GM19463 (cell line): Measurements from ENCODE around the gene SNX21.

Experiments
- ATAC-seq: cut with Tn5 transposase; IDR thresholded peaks from one replicate; pipeline ENCODE4 v1.9.1; 2021; ENCODE audit warnings: mild to moderate bottlenecking, moderate library complexity; ENCODE audit not compliant: unreplicated experiment

Gene SNX21

GRCh38 chr20:45874576-45874975 is 41.0 kb downstream of the SNX21 start:
- ATAC-seq = no peak

DNA sequence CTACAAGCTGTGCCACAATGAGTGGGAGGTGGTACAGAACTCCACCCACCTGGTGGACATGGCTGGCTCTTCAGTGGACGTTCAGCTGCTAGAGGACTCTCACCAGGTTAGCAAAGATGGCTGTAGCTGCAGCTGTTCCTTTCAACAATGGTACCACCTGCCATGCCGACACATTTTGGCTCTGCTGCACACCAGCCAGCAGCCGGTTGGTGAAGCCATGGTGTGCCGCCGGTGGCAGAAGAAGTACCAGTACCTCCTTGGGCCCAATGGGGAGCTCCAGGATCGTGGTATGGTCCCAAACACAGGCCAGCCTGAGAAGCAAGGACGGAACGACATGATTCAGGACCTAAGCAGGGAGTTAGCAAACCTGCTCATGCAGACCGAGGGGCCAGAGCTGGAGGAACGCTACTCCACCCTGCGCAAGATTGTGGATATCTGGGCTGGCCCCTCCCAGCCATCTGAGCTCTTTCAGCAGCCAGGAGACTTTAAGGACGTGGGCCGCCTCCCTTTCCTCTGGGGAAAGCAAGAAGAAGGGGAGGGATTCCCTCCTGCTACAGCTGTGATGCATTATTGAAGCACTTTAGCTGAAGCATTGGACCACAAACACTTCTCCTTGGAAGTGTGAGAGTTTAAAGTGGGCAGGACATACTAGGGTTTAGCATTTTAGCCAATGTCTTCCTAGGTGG is 44.6 kb downstream of the SNX21 start:
- no peak for ATAC-seq

DNA sequence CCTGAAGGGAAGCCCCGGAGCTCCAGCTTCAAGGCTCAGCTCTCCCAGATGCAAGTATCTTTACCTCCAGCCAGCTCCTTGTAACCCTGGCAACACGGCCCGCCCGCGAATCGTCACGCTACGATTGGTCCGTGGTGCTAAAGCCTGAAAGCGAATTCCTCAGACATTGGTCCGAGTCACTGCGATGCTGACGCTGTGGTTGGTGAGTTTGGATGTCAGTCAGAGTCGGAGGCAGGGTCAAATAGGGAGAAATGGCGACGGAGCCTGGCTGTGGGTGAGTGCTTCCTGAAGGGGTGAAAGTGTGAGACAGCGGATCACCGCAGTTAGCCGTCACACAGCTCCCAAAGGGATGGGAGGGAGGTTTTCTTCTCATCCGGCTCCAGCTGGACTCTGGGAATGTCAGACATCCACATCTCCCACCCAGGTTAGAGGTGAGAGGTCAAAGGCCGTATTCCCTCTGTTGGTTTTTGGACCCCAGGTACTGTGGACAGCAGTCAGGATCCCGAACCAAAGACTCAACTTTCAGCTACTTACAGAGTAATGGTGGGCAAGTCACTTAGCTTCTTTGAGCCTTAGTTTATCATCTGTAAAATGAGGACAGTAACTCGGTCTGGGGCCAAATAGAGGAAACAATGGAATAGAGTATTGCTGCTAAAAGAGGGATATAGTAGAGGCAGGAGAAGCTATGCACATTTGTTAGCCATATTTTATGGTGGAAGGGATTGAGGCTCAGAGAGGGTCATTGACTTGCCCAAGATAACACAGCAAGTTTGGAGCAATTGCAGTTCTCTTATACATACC is 47.6 kb downstream of the SNX21 start, which contains the start of gene ZSWIM1:
Gene ZSWIM1, plus strand, starts transcription at position 240 of the 801 bp plus-strand sequence. CDS start 1,366 bp downstream, outside the sequence.
- peak; percentile 97 for ATAC-seq

DNA sequence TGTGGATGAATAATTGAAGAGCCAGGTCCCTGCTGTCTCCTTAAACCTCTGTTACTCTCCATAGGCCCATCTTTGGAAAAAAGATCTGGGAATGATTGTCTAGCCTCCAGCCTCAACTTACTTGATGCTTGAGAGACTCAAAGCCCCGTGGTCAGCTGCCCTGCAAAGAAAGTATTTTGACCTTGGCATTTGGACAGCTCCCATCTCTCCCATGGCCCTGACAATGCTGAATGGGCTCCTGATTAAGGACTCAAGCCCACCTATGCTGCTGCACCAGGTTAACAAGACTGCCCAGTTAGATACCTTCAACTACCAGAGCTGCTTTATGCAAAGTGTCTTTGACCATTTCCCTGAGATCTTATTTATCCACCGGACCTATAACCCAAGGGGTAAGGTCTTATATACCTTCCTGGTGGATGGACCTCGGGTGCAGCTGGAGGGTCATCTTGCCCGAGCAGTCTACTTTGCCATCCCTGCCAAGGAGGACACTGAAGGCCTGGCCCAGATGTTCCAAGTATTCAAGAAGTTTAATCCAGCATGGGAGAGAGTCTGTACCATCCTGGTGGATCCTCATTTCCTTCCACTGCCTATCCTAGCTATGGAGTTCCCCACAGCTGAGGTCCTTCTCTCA is 49.0 kb downstream of the SNX21 start:
- no peak for ATAC-seq

DNA sequence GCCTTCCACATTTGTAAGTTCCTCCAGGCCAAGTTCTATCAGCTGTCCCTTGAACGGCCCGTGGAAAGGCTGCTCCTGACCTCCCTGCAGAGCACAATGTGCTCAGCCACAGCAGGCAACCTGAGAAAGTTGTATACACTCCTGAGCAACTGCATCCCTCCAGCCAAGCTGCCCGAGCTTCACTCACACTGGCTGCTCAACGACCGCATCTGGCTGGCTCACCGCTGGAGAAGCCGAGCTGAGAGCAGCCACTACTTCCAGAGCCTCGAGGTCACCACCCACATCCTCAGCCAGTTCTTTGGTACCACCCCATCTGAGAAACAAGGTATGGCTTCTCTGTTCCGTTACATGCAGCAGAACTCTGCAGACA is 49.5 kb downstream of the SNX21 start:
- no peak for ATAC-seq

- no peak for ATAC-seq
Observed at GRCh38 chr20:45886590-45887345, 53.2 kb downstream of the SNX21 start.

DNA sequence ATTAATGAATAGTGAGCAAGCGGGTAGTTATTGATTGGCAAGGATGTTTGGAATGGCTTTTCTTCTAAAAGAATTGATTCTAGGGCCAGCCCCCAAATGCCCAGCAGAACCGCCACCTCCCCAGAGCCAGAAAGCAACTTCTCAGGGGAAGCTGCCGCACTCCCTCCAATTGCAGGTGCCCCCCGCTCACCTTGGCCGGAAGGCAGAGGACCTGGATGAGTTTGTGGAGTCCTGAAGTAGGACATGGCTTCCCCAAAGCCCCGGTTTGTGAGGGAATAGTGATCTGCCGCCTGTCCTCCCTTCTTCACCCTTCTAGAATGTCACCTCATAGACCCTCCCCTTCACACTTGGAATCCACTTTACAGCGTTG is 53.7 kb downstream of the SNX21 start, which contains the start of gene SPATA25:
Gene SPATA25, minus strand, starts transcription at position 277 of the 370 bp plus-strand sequence. Its CDS starts 32 bp downstream, at position 245.
- no peak for ATAC-seq

DNA sequence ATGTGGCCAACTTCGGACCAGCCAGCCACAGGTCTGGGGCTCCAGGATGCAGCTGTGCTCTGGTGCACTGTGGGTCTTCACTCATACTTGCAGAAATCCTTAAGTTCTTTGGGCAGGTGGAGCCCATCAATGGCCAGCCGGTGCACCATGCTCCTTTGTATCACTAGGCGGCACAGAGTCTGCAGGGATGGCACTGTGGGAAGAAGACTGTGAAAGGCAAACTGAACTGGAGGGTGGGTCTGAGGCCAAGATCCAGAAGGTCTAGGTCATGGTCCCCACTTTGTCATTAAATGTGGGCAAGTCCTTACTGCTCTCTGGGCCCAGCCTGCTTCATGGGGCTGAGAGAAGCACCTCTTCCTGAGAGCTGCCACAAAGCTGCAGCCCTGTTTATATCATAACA is 55.1 kb downstream of the SNX21 start:
- ATAC-seq = no peak

DNA sequence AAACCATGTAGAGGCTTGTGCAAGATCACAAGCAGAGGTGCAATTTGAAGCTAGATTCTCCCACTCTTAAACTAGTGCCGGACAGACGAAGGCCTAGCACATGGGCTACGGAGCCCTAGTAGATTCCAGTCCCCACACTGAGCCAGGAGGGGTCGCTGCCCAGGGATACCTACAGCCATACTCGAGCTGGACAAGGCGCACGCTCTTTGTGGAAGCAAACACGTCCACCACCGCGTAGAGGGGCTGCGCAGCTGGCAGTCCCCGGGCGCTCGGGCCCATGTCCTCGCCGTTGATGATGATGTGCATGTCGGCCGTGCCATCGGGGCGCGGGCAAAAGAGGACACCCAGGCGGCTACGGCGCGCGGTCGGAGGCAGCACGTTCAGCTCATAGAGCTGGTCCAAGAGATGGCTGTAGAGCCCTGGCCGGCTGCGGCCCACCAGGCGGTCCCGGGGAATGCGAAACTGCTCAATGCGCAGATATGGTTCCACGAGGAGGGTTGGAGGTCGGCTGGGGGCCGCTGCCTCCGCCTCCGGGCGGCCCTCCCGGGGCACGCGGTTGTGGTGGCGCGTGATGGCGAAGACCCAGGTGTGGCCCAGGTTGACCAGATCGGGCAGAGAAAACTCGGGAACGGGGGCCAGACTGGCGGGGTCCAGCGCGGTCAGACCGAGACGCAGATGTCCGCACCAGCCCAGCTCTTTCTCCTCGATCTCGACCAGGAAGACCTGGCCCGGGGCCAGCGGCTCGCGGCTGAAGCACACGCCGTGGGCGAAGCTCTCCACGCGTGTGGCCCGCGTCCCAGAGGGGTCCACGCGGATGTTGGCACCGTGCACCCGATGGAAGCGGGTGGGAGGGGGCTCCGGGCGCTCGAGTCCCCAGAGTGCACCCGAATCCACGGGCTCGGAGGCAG is 56.7 kb downstream of the SNX21 start:
- peak; percentile 10 for ATAC-seq

GRCh38 chr20:45890985-45891983 is 57.7 kb downstream of the SNX21 start, which contains the start of the genes CTSA and NEURL2:
Gene CTSA (plus strand): TSS chr20:45891335. CDS start chr20:45891569, 234 bp downstream.
Gene NEURL2 (minus strand): TSS chr20:45891208. CDS start chr20:45890991, 217 bp downstream.
- ATAC-seq = peak; percentile 80

DNA sequence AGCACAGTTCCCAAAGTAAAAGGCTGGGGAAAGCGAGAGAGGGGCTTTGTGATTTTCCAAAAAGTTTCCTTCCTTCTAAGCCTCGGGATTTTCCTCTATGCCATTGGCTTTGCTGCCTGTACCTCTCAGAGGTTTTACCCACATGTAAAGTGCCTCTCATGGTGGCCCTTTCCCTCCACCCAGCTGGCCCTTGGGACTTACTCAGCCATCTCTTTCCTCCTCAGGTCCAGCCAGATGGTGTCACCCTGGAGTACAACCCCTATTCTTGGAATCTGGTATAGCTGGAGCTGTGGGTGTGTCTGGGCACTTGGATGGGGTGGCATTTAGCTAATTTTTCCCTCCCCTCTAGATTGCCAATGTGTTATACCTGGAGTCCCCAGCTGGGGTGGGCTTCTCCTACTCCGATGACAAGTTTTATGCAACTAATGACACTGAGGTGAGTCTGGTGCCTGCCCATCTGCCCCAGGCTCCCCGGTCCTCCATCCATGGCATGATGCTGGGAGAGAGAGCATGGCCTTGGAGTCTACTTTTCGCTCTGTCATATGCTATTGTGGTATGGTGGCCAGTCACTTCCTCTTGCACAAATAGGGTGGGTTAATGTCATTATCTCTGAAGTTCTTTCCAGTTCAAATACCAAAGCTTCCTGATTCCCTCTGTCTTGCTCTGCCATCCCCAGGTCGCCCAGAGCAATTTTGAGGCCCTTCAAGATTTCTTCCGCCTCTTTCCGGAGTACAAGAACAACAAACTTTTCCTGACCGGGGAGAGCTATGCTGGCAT is 58.6 kb downstream of the SNX21 start:
- no peak for ATAC-seq
